HL-60/S4 treated with retinoic acid at 250 ng/mL for 4 days and 3 days (cell line): ENCODE measurements around the gene SPATA25.

Source experiments
- in situ Hi-C: fragments of 300-500 bp; cut with MboI; formaldehyde crosslinking; loops from 2 replicates; pipeline ENCODE4 v1.7.0; 2022; ENCODE audit warnings: low sequenced_read_pairs

SPATA25 gene

DNA sequence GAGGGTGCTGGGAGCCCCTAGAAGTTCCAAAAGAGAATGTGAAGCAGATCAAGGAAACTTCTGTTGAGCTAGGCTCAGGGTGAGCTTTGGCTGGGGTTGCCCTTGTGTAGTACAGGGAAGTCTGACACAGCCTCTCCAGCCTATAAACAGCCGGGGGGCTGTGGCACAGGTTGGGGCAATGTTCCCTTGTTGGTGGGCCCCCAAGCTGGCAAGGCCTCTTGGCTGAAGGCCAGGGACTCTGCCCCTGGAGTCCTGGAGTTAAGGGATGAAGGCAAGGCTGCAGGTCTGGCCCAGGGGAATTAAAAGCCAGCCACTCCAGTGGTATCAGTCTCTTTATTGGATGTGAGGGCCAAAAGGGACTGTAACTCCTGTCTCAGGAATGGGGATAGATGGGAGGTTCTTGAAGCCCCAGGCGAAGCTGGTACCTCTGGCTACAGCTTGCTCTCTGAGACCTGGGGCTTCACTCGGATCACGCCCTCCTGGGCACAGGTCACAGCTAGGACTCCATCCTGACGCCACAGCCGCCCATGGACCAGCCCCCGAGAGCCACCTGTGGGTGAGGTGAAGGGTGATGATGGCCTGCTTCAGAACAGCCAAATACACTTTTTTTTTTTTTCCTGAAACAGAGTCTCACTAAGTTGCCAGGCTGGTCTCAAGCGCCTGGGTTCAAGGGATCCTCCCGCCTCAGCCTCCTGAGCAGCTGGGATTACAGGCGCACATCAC lies 45.9 kb downstream of the SPATA25 start:
- in situ Hi-C loops: no loop called here

DNA sequence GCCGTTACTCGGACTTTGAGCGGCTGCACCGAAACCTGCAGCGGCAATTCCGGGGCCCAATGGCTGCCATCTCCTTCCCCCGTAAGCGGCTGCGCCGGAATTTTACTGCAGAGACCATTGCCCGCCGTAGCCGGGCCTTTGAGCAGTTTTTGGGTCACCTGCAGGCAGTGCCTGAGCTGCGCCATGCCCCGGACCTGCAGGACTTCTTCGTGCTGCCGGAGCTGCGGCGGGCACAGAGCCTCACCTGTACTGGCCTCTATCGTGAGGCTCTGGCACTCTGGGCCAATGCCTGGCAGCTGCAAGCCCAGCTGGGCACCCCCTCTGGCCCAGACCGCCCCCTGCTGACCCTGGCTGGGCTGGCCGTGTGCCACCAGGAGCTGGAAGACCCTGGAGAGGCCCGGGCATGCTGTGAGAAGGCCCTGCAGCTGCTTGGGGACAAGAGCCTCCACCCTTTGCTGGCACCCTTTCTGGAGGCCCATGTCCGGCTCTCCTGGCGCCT lies 46.7 kb downstream of the SPATA25 start:
- in situ Hi-C loops: no loop called here

GRCh38 chr20:45836841-45837240 lies 50.6 kb downstream of the SPATA25 start:
- in situ Hi-C loops: no loop called here
